GM19397 (cell line): ENCODE measurements around the gene GCSAM.

Experiments used
- ATAC-seq: cut with Tn5 transposase; IDR thresholded peaks from one replicate; pipeline ENCODE4 v1.9.1; 2021; ENCODE audit warnings: mild to moderate bottlenecking, moderate library complexity; ENCODE audit not compliant: unreplicated experiment

Gene GCSAM

GRCh38 chr3:112132975-112133448, at the start of gene GCSAM:
TSS of gene GCSAM (minus strand) at chr3:112133248. CDS start at chr3:112133120, 128 bp downstream.
- ATAC-seq = peak; percentile 80

GRCh38 chr3:112175646-112176045, 42.6 kb upstream of the GCSAM start:
- ATAC-seq = no peak

GRCh38 chr3:112175037-112175436, 42.0 kb upstream of the GCSAM start:
- no peak for ATAC-seq

- ATAC-seq = no peak
These were observed 38.1 kb upstream of the GCSAM start for GRCh38 chr3:112171144-112171543.

- ATAC-seq = no peak
These were observed 37.0 kb upstream of the GCSAM start for GRCh38 chr3:112170046-112170445.

- ATAC-seq = no peak
These were observed 34.7 kb upstream of the GCSAM start for GRCh38 chr3:112167758-112168157.

GRCh38 chr3:112149136-112149535, 16.1 kb upstream of the GCSAM start:
- no peak for ATAC-seq

- no peak for ATAC-seq
These were observed 10.6 kb upstream of the GCSAM start for GRCh38 chr3:112143689-112144088.

GRCh38 chr3:112143251-112143650, 10.2 kb upstream of the GCSAM start:
- no peak for ATAC-seq

GRCh38 chr3:112141293-112141692, 8.2 kb upstream of the GCSAM start:
- ATAC-seq = no peak

- no peak for ATAC-seq
These were observed 7.5 kb upstream of the GCSAM start for GRCh38 chr3:112140584-112140983.

- ATAC-seq = no peak
These were observed 5.3 kb upstream of the GCSAM start for GRCh38 chr3:112138219-112138969.

GRCh38 chr3:112137781-112138180, 4.7 kb upstream of the GCSAM start:
- ATAC-seq = no peak

- ATAC-seq = no peak
These were observed 4.1 kb upstream of the GCSAM start for GRCh38 chr3:112136959-112137693.

- no peak for ATAC-seq
These were observed 3.0 kb upstream of the GCSAM start for GRCh38 chr3:112136046-112136445.

- ATAC-seq = no peak
These were observed 1.5 kb upstream of the GCSAM start for GRCh38 chr3:112134335-112135124.

GRCh38 chr3:112133626-112134334, 732 bp upstream of the GCSAM start:
- no peak for ATAC-seq

GRCh38 chr3:112132554-112132953, 494 bp downstream of the GCSAM start:
- no peak for ATAC-seq

- no peak for ATAC-seq
These were observed 960 bp downstream of the GCSAM start for GRCh38 chr3:112132088-112132487.

- no peak for ATAC-seq
These were observed 1.9 kb downstream of the GCSAM start for GRCh38 chr3:112131111-112131510.

GRCh38 chr3:112130638-112130993, 2.4 kb downstream of the GCSAM start:
- ATAC-seq = no peak
